Measurements from ENCODE around the gene MBD2.
"Not testable (repeated sequence)": the region's sequence is repeated elsewhere in the genome, so short reads cannot be mapped to it uniquely, and the experiment has no call there.

The MBD2 gene

GRCh38 chr18:54260396-54261072, 36.1 kb upstream of the MBD2 start:
- no peak for DNase-seq

GRCh38 chr18:54257818-54258217, 33.3 kb upstream of the MBD2 start:
- H3K4me3 ChIP-seq (ENCODE audit: control insufficient read depth in 1 of 7, extremely low read depth in 1 of 7, insufficient read depth in 4 of 7, low read depth in 2 of 7, low read length in 6 of 7); H3K27ac ChIP-seq (ENCODE audit: insufficient read depth in 1 of 2, low read depth in 1 of 2, low read length in 2 of 2, poor library complexity in 1 of 2, severe bottlenecking in 2 of 2); H3K4me1 ChIP-seq (ENCODE audit: control extremely low read depth in 1 of 4, control insufficient read depth in 4 of 4, insufficient read depth in 4 of 4, low read length in 3 of 4); DNase-seq; POLR2A ChIA-PET; CTCF ChIA-PET; H3K27me3 ChIP-seq (replicated peaks in 2 of 5; ENCODE audit: control insufficient read depth in 4 of 5, insufficient read depth in 5 of 5, low read length in 4 of 5); H3K36me3 ChIP-seq (ENCODE audit: control insufficient read depth in 4 of 4, insufficient read depth in 4 of 4, low read length in 3 of 4); H3K9me3 ChIP-seq (ENCODE audit: control extremely low read depth in 1 of 5, control insufficient read depth in 4 of 5, insufficient read depth in 2 of 5, low read depth in 1 of 5, low read length in 4 of 5): not testable (repeated sequence)
- WGBS (ENCODE audit: insufficient coverage), result 62% methylated on average over 3 of the region's 6 CpGs

More at GRCh38 chr18:54260396-54261072, 36.1 kb upstream of the MBD2 start:
- WGBS (ENCODE audit: insufficient coverage), result 85% methylated on average over 4 of the region's 9 CpGs
- Histone ChIP-seq H3K9me3 (ENCODE audit: control extremely low read depth in 1 of 5, control insufficient read depth in 4 of 5, insufficient read depth in 2 of 5, low read depth in 1 of 5, low read length in 4 of 5) (no peaks in the 10 kb centered on the region), H3K27me3 (replicated peaks in 2 of 5; ENCODE audit: control insufficient read depth in 4 of 5, insufficient read depth in 5 of 5, low read length in 4 of 5) (no peaks in the 10 kb centered on the region), H3K4me3 (ENCODE audit: control insufficient read depth in 1 of 7, extremely low read depth in 1 of 7, insufficient read depth in 4 of 7, low read depth in 2 of 7, low read length in 6 of 7) (no peak overlapping the region), H3K4me1 (ENCODE audit: control extremely low read depth in 1 of 4, control insufficient read depth in 4 of 4, insufficient read depth in 4 of 4, low read length in 3 of 4) (peaks cover 0 to 3% (median 0%) of the 10 kb centered on the region in 4 experiments), H3K27ac (ENCODE audit: insufficient read depth in 1 of 2, low read depth in 1 of 2, low read length in 2 of 2, poor library complexity in 1 of 2, severe bottlenecking in 2 of 2) (no peak overlapping the region), H3K36me3 (ENCODE audit: control insufficient read depth in 4 of 4, insufficient read depth in 4 of 4, low read length in 3 of 4) (no peaks in the 10 kb centered on the region)
- POLR2A ChIA-PET, result no interaction called here
- CTCF ChIA-PET, result interaction anchor here (1.1 kb wide), 1 partner anchor 9 kb away, joined by 3 read pairs; no protein-coding TSS in a partner anchor

- CTCF ChIA-PET, result no interaction called here
- 70% methylated on average over 2 of the region's 2 CpGs for WGBS (ENCODE audit: insufficient coverage)
- H3K4me1 ChIP-seq (ENCODE audit: control extremely low read depth in 1 of 4, control insufficient read depth in 4 of 4, insufficient read depth in 4 of 4, low read length in 3 of 4), result peaks cover 0 to 3% (median 0%) of the 10 kb centered on the region in 4 experiments
Observed at GRCh38 chr18:54257015-54257414, 32.5 kb upstream of the MBD2 start.

GRCh38 chr18:54255141-54255540, 30.7 kb upstream of the MBD2 start:
- WGBS (ENCODE audit: insufficient coverage), result 100% methylated on average over 1 of the region's 1 CpG
- H3K9me3 ChIP-seq (ENCODE audit: control extremely low read depth in 1 of 5, control insufficient read depth in 4 of 5, insufficient read depth in 2 of 5, low read depth in 1 of 5, low read length in 4 of 5), result no peaks in the 10 kb centered on the region

More at GRCh38 chr18:54257015-54257414, 32.5 kb upstream of the MBD2 start:
- Histone ChIP-seq H3K36me3 (ENCODE audit: control insufficient read depth in 4 of 4, insufficient read depth in 4 of 4, low read length in 3 of 4) (no peaks in the 10 kb centered on the region), H3K9me3 (ENCODE audit: control extremely low read depth in 1 of 5, control insufficient read depth in 4 of 5, insufficient read depth in 2 of 5, low read depth in 1 of 5, low read length in 4 of 5) (no peaks in the 10 kb centered on the region), H3K27me3 (replicated peaks in 2 of 5; ENCODE audit: control insufficient read depth in 4 of 5, insufficient read depth in 5 of 5, low read length in 4 of 5) (no peaks in the 10 kb centered on the region), H3K4me3 (ENCODE audit: control insufficient read depth in 1 of 7, extremely low read depth in 1 of 7, insufficient read depth in 4 of 7, low read depth in 2 of 7, low read length in 6 of 7) (no peak overlapping the region), H3K27ac (ENCODE audit: insufficient read depth in 1 of 2, low read depth in 1 of 2, low read length in 2 of 2, poor library complexity in 1 of 2, severe bottlenecking in 2 of 2) (no peak overlapping the region)
- DNase-seq, result no peak
- POLR2A ChIA-PET, result no interaction called here

GRCh38 chr18:54254265-54254758, 29.8 kb upstream of the MBD2 start:
- peaks cover 6 to 9% (median 8%) of the 10 kb centered on the region in 4 experiments for H3K4me1 ChIP-seq (ENCODE audit: control extremely low read depth in 1 of 4, control insufficient read depth in 4 of 4, insufficient read depth in 4 of 4, low read length in 3 of 4)
- ChIA-PET POLR2A (no interaction called here), CTCF (interaction anchor here (1.3 kb wide), 1 partner anchor 13 kb away, joined by 3 read pairs; no protein-coding TSS in a partner anchor)
- no peaks in the 10 kb centered on the region for H3K9me3 ChIP-seq (ENCODE audit: control extremely low read depth in 1 of 5, control insufficient read depth in 4 of 5, insufficient read depth in 2 of 5, low read depth in 1 of 5, low read length in 4 of 5)
- no peak overlapping the region for H3K4me3 ChIP-seq (ENCODE audit: control insufficient read depth in 1 of 7, extremely low read depth in 1 of 7, insufficient read depth in 4 of 7, low read depth in 2 of 7, low read length in 6 of 7)
- H3K27me3 ChIP-seq (replicated peaks in 2 of 5; ENCODE audit: control insufficient read depth in 4 of 5, insufficient read depth in 5 of 5, low read length in 4 of 5), result no peaks in the 10 kb centered on the region
- H3K27ac ChIP-seq (ENCODE audit: insufficient read depth in 1 of 2, low read depth in 1 of 2, low read length in 2 of 2, poor library complexity in 1 of 2, severe bottlenecking in 2 of 2), result no peak overlapping the region
- no peaks in the 10 kb centered on the region for H3K36me3 ChIP-seq (ENCODE audit: control insufficient read depth in 4 of 4, insufficient read depth in 4 of 4, low read length in 3 of 4)
- 88% methylated on average over 10 of the region's 10 CpGs for WGBS (ENCODE audit: insufficient coverage)
- no peak for DNase-seq

More at GRCh38 chr18:54255141-54255540, 30.7 kb upstream of the MBD2 start:
- H3K36me3 ChIP-seq (ENCODE audit: control insufficient read depth in 4 of 4, insufficient read depth in 4 of 4, low read length in 3 of 4), result no peaks in the 10 kb centered on the region
- no peaks in the 10 kb centered on the region for H3K27me3 ChIP-seq (replicated peaks in 2 of 5; ENCODE audit: control insufficient read depth in 4 of 5, insufficient read depth in 5 of 5, low read length in 4 of 5)
- H3K4me3 ChIP-seq (ENCODE audit: control insufficient read depth in 1 of 7, extremely low read depth in 1 of 7, insufficient read depth in 4 of 7, low read depth in 2 of 7, low read length in 6 of 7), result no peak overlapping the region
- ChIA-PET CTCF (no interaction called here), POLR2A (no interaction called here)
- DNase-seq, result no peak
- no peak overlapping the region for H3K27ac ChIP-seq (ENCODE audit: insufficient read depth in 1 of 2, low read depth in 1 of 2, low read length in 2 of 2, poor library complexity in 1 of 2, severe bottlenecking in 2 of 2)
- peaks cover 6 to 9% (median 8%) of the 10 kb centered on the region in 4 experiments for H3K4me1 ChIP-seq (ENCODE audit: control extremely low read depth in 1 of 4, control insufficient read depth in 4 of 4, insufficient read depth in 4 of 4, low read length in 3 of 4)

- Histone ChIP-seq H3K9me3 (ENCODE audit: control extremely low read depth in 1 of 5, control insufficient read depth in 4 of 5, insufficient read depth in 2 of 5, low read depth in 1 of 5, low read length in 4 of 5) (no peaks in the 10 kb centered on the region), H3K4me3 (ENCODE audit: control insufficient read depth in 1 of 7, extremely low read depth in 1 of 7, insufficient read depth in 4 of 7, low read depth in 2 of 7, low read length in 6 of 7) (no peak overlapping the region), H3K27me3 (replicated peaks in 2 of 5; ENCODE audit: control insufficient read depth in 4 of 5, insufficient read depth in 5 of 5, low read length in 4 of 5) (no peaks in the 10 kb centered on the region), H3K36me3 (ENCODE audit: control insufficient read depth in 4 of 4, insufficient read depth in 4 of 4, low read length in 3 of 4) (no peaks in the 10 kb centered on the region), H3K27ac (ENCODE audit: insufficient read depth in 1 of 2, low read depth in 1 of 2, low read length in 2 of 2, poor library complexity in 1 of 2, severe bottlenecking in 2 of 2) (no peak overlapping the region), H3K4me1 (ENCODE audit: control extremely low read depth in 1 of 4, control insufficient read depth in 4 of 4, insufficient read depth in 4 of 4, low read length in 3 of 4) (peaks cover 6 to 9% (median 8%) of the 10 kb centered on the region in 4 experiments)
- no peak for DNase-seq
- 66% methylated on average over 3 of the region's 4 CpGs for WGBS (ENCODE audit: insufficient coverage)
- POLR2A ChIA-PET, result interaction anchor here (1.1 kb wide), 1 partner anchor 18 kb away, joined by 5 read pairs; the partner anchor contains the start of gene POLI
- CTCF ChIA-PET, result interaction anchor here (1.0 to 4.6 kb wide), 3 partner anchors 9 to 27 kb away, joined by 3 to 16 read pairs (median 4); partner anchors contain the start of gene POLI
Observed at GRCh38 chr18:54251606-54252390, 27.3 kb upstream of the MBD2 start.

Measured in common myeloid progenitor, CD34-positive (primary cell).